ENCODE results near the gene OVOL2.

- TF ChIP-seq, protein P1, sequence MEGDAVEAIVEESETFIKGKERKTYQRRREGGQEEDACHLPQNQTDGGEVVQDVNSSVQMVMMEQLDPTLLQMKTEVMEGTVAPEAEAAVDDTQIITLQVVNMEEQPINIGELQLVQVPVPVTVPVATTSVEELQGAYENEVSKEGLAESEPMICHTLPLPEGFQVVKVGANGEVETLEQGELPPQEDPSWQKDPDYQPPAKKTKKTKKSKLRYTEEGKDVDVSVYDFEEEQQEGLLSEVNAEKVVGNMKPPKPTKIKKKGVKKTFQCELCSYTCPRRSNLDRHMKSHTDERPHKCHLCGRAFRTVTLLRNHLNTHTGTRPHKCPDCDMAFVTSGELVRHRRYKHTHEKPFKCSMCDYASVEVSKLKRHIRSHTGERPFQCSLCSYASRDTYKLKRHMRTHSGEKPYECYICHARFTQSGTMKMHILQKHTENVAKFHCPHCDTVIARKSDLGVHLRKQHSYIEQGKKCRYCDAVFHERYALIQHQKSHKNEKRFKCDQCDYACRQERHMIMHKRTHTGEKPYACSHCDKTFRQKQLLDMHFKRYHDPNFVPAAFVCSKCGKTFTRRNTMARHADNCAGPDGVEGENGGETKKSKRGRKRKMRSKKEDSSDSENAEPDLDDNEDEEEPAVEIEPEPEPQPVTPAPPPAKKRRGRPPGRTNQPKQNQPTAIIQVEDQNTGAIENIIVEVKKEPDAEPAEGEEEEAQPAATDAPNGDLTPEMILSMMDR (conservative IDR thresholded peaks at IDR 0.05; ENCODE audit: low read length): no peak
- no peak for TF ChIP-seq EZH2phosphoT487 (IDR thresholded peaks at IDR 0.05; ENCODE audit: borderline replicate concordance, low read depth, low read length)
Measured at GRCh38 chr20:17992847-17993513, 64.7 kb downstream of the OVOL2 start.
